Measurements from ENCODE around the gene SLC2A14.
"Not testable (repeated sequence)": the region's sequence is repeated elsewhere in the genome, so short reads cannot be mapped to it uniquely, and the experiment has no call there.

The SLC2A14 gene

GRCh38 chr12:7832059-7832696 lies 40.5 kb downstream of the SLC2A14 start:
- peak; percentile 34 for DNase-seq

GRCh38 chr12:7829737-7830136 lies 43.0 kb downstream of the SLC2A14 start:
- DNase-seq: not testable (repeated sequence)

GRCh38 chr12:7825754-7826153 lies 47.0 kb downstream of the SLC2A14 start:
- DNase-seq: not testable (repeated sequence)

GRCh38 chr12:7806863-7807487 lies 65.7 kb downstream of the SLC2A14 start:
- peak; percentile 58 for DNase-seq

GRCh38 chr12:7806319-7806718 lies 66.4 kb downstream of the SLC2A14 start:
- DNase-seq: not testable (repeated sequence)

GRCh38 chr12:7801460-7801859 lies 71.3 kb downstream of the SLC2A14 start:
- DNase-seq: no peak

GRCh38 chr12:7798750-7799308 lies 73.9 kb downstream of the SLC2A14 start:
- DNase-seq: not testable (repeated sequence)

GRCh38 chr12:7797698-7798398 lies 74.9 kb downstream of the SLC2A14 start:
- DNase-seq: no peak

GRCh38 chr12:7797269-7797668 lies 75.4 kb downstream of the SLC2A14 start:
- not testable (repeated sequence) for DNase-seq

GRCh38 chr12:7793211-7793610 lies 79.5 kb downstream of the SLC2A14 start:
- no peak for DNase-seq

- not testable (repeated sequence) for DNase-seq
Measured at GRCh38 chr12:7788884-7789528, 83.7 kb downstream of the SLC2A14 start, which contains the start of gene NANOG. Gene NANOG (plus strand): TSS chr12:7789402. CDS start chr12:7789615, 213 bp downstream.

GRCh38 chr12:7788294-7788660 lies 84.4 kb downstream of the SLC2A14 start:
- no peak for DNase-seq

- no peak for DNase-seq
Measured at GRCh38 chr12:7787574-7788293, 85.0 kb downstream of the SLC2A14 start.

GRCh38 chr12:7784701-7785100 lies 88.0 kb downstream of the SLC2A14 start:
- no peak for DNase-seq

GRCh38 chr12:7783433-7783832 lies 89.3 kb downstream of the SLC2A14 start:
- not testable (repeated sequence) for DNase-seq

- DNase-seq: no peak
Measured at GRCh38 chr12:7782055-7782454, 90.7 kb downstream of the SLC2A14 start.

GRCh38 chr12:7781274-7781673 lies 91.4 kb downstream of the SLC2A14 start:
- no peak for DNase-seq

GRCh38 chr12:7769999-7770398 lies 102.7 kb downstream of the SLC2A14 start:
- no peak for DNase-seq

Data from CD4-positive, alpha-beta T cell treated with Interleukin-4 for 4 hours (primary cell).